GM19395 (cell line): ENCODE results near the gene ACP7.
"Not testable (repeated sequence)": the region's sequence is repeated elsewhere in the genome, so short reads cannot be mapped to it uniquely, and the experiment has no call there.

ENCODE experiments used
- ATAC-seq: cut with Tn5 transposase; IDR thresholded peaks from one replicate; pipeline ENCODE4 v1.9.1; 2021; ENCODE audit warnings: mild to moderate bottlenecking, moderate library complexity; ENCODE audit not compliant: unreplicated experiment

Gene ACP7

GRCh38 chr19:39130337-39131254 lies 46.4 kb downstream of the ACP7 start:
- no peak for ATAC-seq

GRCh38 chr19:39131255-39131755 lies 47.1 kb downstream of the ACP7 start:
- ATAC-seq = no peak

DNA sequence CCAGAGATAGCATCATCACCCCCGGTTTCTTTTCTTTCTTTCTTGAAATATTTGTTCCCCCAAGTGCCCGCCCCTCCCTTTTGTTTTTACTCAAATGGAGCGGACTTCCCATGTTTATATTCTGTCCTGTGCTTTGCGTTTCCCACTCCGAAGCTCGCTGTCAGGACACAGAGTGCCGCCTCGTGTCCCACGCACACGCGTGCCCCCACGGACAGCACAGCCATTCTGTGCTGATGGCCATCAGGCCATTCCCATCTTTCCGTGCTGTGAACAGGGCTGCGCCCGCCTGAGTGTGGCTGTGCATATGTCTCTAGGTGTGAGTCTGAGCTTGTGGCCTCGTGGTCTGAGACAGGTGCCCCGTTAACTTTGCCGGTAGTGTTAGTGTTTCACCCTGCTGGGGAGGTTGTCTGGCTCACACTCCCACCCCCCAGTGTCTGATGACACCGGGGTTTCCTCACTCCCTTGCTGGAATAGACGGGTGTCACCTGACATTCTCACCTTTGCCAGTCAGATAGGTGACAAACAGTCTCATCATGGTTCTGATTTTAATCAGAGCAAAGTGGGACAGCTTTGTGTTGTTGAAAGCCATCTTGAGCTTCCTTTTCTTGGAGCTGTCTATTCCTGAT lies 48.3 kb downstream of the ACP7 start:
- ATAC-seq = no peak

GRCh38 chr19:39133431-39134270 lies 49.5 kb downstream of the ACP7 start:
- ATAC-seq = no peak

- ATAC-seq = no peak
Observed at GRCh38 chr19:39135701-39136100, 51.5 kb downstream of the ACP7 start.

GRCh38 chr19:39136225-39136940 lies 52.2 kb downstream of the ACP7 start:
- ATAC-seq = no peak

DNA sequence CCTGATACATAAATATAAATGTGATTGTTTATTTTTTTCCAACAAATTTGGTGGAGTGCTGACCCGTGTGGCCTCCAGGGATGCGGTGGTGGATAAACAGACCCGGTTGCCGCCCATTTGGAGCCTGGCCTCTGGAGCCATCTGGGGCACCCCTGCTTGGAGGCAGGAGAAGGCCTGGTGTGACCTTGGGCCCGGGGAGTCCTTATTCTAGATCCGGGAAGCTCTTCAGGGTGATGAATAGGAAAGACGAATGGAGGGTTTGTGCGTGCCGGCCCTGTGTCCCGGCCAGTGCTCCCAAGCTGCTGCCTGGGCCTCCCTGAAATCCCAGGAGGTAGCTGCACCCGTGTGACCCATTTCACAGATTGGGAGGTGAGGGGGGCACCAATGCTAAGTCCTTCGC lies 53.0 kb downstream of the ACP7 start:
- no peak for ATAC-seq

- ATAC-seq = no peak
Observed at GRCh38 chr19:39138221-39139211, 54.3 kb downstream of the ACP7 start.

DNA sequence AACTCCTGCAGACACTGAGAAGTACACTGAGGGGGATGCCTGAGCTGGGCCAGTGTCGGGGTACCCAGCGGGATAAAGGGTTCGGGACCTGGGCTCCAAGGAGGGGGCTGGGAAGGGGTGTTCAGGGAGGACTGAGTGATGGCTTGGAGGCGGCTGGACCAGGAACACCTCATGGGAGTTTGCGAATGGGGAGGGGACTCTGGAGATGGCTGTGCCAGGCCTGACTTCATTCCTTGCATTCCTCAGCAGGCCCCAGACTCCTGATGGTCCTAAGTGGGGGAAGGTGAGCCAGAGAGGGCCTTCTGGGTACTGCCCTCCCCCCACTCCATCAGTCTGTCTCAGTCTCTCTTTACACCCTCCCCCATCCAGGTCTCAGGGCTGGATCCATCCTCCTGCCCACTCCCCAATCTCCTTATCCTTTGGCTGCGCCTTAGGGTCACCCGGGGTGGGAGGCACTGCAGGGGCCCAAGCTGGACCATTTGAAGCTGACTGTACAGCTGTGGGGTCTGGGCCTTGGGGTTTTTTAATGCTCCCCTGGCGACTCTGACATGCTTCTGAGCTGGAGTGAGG lies 55.2 kb downstream of the ACP7 start:
- ATAC-seq = no peak

- no peak for ATAC-seq
Observed at GRCh38 chr19:39139971-39140453, 55.8 kb downstream of the ACP7 start.

DNA sequence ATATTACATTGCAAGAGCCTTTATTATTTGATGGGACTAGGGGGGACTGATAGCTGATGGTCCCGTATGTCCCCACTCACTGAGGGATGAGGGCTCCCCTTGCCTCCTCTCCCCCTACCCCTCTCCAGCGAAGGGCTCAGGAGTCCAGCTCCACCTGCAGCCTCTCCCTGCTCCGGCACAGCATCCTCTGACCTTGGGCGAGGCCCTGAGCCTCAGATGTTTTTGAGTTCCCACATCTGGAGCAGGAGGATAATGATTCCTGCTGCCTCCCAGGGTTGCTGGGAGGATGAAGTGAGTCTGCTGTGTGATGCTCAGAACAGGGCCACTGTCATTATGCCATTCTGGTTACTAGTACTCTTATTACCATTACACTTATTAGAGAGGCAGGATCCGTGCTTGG lies 56.4 kb downstream of the ACP7 start:
- ATAC-seq = no peak

- ATAC-seq = no peak
Observed at GRCh38 chr19:39141929-39142328, 57.8 kb downstream of the ACP7 start.

GRCh38 chr19:39142630-39143029 lies 58.5 kb downstream of the ACP7 start:
- no peak for ATAC-seq

- not testable (repeated sequence) for ATAC-seq
Observed at GRCh38 chr19:39143757-39144289, 59.7 kb downstream of the ACP7 start.

DNA sequence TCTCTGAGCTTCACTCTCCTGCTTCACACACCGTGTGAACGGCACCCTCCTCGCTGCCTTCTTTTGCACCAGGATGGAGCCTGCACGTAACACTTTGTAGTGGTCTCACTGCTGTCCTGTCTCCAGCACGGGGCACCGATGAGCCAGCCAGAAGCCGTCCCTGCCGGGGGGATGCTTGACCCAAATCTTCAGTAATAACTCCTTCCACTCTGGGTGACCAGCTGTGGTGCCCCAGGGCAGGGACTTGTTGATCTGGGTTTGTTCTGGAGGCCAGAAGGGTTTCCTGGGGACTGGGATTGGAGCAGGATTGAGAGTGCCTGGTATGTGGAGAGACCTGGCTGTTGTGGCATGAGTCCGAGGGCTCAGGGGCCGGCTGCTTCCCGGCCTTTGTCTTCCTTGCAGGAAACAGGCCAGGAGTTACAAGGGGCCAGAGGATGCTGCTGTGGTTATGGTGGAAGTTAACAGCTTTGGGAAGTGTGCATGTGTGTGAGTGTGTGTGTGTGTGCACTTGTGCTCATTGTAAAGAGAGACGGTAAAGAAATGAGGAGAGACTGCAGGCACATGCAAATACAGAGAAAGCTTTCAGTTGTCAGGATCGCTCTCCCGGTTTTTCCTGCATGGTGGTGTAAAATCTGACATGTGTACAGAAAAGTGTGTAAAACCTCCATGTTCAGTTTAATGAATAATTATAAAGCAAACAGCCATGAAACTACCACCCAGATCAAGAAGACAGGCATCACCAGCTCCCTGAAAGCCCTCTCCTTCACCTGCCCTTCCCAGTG lies 60.3 kb downstream of the ACP7 start:
- ATAC-seq = no peak

DNA sequence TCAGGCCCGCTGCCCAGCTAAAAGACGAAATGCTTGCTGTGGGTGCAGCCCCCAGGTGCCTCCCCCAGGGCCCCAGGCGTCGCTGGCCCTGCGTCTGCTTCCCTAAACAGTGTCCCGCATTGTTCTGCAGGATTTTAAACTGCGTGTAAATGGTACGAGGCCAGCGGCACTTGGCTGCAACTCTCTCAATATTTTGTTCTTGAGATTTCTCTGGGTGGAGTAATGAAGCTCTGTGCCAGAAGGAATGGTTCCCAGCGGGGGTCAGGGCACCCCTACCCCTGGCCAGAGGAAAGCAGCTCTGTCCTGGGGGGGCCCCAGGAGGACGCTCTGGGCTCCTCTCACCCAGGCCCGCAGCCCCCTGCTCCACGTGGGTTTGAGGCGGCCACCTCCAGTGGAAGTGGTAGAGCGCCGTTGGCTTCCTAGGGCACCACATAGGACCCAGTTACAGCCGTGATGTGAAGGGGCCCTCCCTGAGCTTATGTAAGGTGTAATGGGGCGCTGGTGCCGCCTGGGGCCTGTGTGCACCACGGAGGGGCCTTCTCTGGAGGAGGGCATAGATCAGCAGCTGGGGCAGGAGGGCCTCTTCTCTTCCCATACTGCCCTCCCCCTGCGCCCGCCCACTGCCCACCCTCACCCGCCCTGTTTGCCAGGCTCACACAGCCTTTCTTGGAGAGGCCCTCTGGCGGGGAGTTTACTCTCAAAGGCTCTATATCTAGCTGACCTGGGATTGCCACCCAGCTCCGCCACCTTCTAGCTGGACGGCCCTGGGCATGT lies 61.2 kb downstream of the ACP7 start:
- ATAC-seq = no peak

GRCh38 chr19:39146091-39146490 lies 61.9 kb downstream of the ACP7 start:
- no peak for ATAC-seq
